Neural progenitor cell (in vitro differentiated cells): ENCODE results near the gene SLC25A47. TPM values are rescaled to one million over a fixed set of nuclear protein-coding genes. Genes with fewer than 3 reads are reported as not detected.

Source experiments
- DNase-seq: peaks from one replicate; pipeline ENCODE4 v3.0.0-alpha.2; 2016; ENCODE audit warnings: low spot score
- H2AFZ ChIP-seq: fragments of 200-600 bp; sonication (generic); replicated peaks from 2 replicates; pipeline ENCODE4 v1.6.1; 2016; ENCODE audit warnings: antibody characterized with exemption
- H3F3A ChIP-seq: fragments of 200-600 bp; sonication (generic); 2 replicates; pipeline ENCODE4 v1.6.1; 2016; ENCODE audit warnings: antibody characterized with exemption, low read depth
- H3K27ac ChIP-seq: fragments of 200-600 bp; sonication (generic); 2 replicates; pipeline ENCODE4 v1.5.1; 2016; ENCODE audit warnings: mild to moderate bottlenecking
- H3K27me3 ChIP-seq: fragments of 200-600 bp; sonication (generic); 2 replicates; pipeline ENCODE4 v1.6.1; 2016; ENCODE audit warnings: mild to moderate bottlenecking, moderate library complexity
- H3K36me3 ChIP-seq: fragments of 200-600 bp; sonication (generic); 2 replicates; pipeline ENCODE4 v1.5.1; 2016
- H3K4me1 ChIP-seq: fragments of 200-600 bp; sonication (generic); 2 replicates; pipeline ENCODE4 v1.6.1; 2016; ENCODE audit warnings: mixed run types
- H3K4me2 ChIP-seq: fragments of 200-600 bp; sonication (generic); 2 replicates; pipeline ENCODE4 v1.6.1; 2016
- H3K4me3 ChIP-seq: fragments of 200-600 bp; sonication (generic); 2 replicates; pipeline ENCODE4 v1.5.1; 2016
- H3K79me2 ChIP-seq: fragments of 200-600 bp; sonication (generic); 2 replicates; pipeline ENCODE4 v1.6.1; 2016; ENCODE audit warnings: low read depth
- H3K9ac ChIP-seq: fragments of 200-600 bp; sonication (generic); 2 replicates; pipeline ENCODE4 v1.6.1; 2016
- H3K9me3 ChIP-seq: fragments of 200-600 bp; sonication (generic); 2 replicates; pipeline ENCODE4 v1.5.1; 2016; ENCODE audit warnings: low read depth
- H4K20me1 ChIP-seq: fragments of 200-600 bp; sonication (generic); 2 replicates; pipeline ENCODE4 v1.6.1; 2016; ENCODE audit warnings: low read depth
- H3K27ac Mint-ChIP-seq: 3 replicates; pipeline ENCODE4 v1.8.0; 2021; ENCODE audit warnings: mixed read lengths
- H3K27me3 Mint-ChIP-seq: 2 replicates; pipeline ENCODE4 v1.8.0; 2022; ENCODE audit warnings: low read depth, mild to moderate bottlenecking, inconsistent platforms, moderate library complexity, mixed read lengths; ENCODE audit not compliant: insufficient read depth
- H3K36me3 Mint-ChIP-seq: 3 replicates; pipeline ENCODE4 v1.8.0; 2021; ENCODE audit warnings: mixed read lengths
- H3K4me1 Mint-ChIP-seq: 3 replicates; pipeline ENCODE4 v1.8.0; 2021; ENCODE audit warnings: mixed read lengths
- H3K4me3 Mint-ChIP-seq: 3 replicates; pipeline ENCODE4 v1.8.0; 2021; ENCODE audit warnings: mild to moderate bottlenecking, moderate library complexity, mixed read lengths
- H3K9me3 Mint-ChIP-seq: 3 replicates; pipeline ENCODE4 v1.8.0; 2020; ENCODE audit warnings: mixed read lengths
- CTCF ChIP-seq: fragments of 200-600 bp; sonication (generic); IDR thresholded peaks from 2 replicates; pipeline ENCODE4 v1.5.1; 2017; ENCODE audit warnings: antibody characterized with exemption, mild to moderate bottlenecking
- EZH2 ChIP-seq: fragments of 200-600 bp; sonication (generic); IDR thresholded peaks from 2 replicates; pipeline ENCODE4 v1.6.1; 2017; ENCODE audit warnings: antibody characterized with exemption, mild to moderate bottlenecking, moderate library complexity
- EZH2phosphoT487 ChIP-seq: fragments of 200-600 bp; sonication (generic); IDR thresholded peaks from 2 replicates; pipeline ENCODE4 v1.6.1; 2017; ENCODE audit warnings: antibody characterized with exemption
- total RNA-seq: library from RNA; depleted of rRNA; stranded (reverse); fragments of >200 nt; gene quantifications from 2 replicates; pipeline ENCODE4 v1.2.3, GENCODE V29; 2015; ENCODE audit warnings: low replicate concordance

SLC25A47 gene
- total RNA-seq, 1 donor from 2014 or later, result not detected

GRCh38 chr14:100334904-100335303, 11.8 kb downstream of the SLC25A47 start:
- peaks cover 3% of the 10 kb centered on the region for H3K27me3 Mint-ChIP-seq
- peaks cover 5% of the 10 kb centered on the region for H3K4me1 ChIP-seq
- no peaks in the 10 kb centered on the region for H3K79me2 ChIP-seq
- no peaks in the 10 kb centered on the region for H3K9me3 ChIP-seq
- H3K36me3 ChIP-seq, result no peaks in the 10 kb centered on the region
- DNase-seq, result no peak
- no peak overlapping the region for H3K9ac ChIP-seq
- no peak overlapping the region for H2AFZ ChIP-seq
- H3K27ac Mint-ChIP-seq, result no peak overlapping the region
- H3K4me1 Mint-ChIP-seq, result peaks cover 5% of the 10 kb centered on the region
- H3K36me3 Mint-ChIP-seq, result peaks cover 6% of the 10 kb centered on the region
- H3K4me3 Mint-ChIP-seq, result no peak overlapping the region
- H3K27me3 ChIP-seq, result no peaks in the 10 kb centered on the region
- no peaks in the 10 kb centered on the region for H3K9me3 Mint-ChIP-seq
- TF ChIP-seq CTCF, result no peak
- TF ChIP-seq EZH2phosphoT487, result no peak
- no peak for TF ChIP-seq EZH2
- H3K4me2 ChIP-seq, result no peak overlapping the region
- H3F3A ChIP-seq, result no peaks in the 10 kb centered on the region
- H3K27ac ChIP-seq, result no peak overlapping the region
- H4K20me1 ChIP-seq, result no peaks in the 10 kb centered on the region
- H3K4me3 ChIP-seq, result no peak overlapping the region

DNA sequence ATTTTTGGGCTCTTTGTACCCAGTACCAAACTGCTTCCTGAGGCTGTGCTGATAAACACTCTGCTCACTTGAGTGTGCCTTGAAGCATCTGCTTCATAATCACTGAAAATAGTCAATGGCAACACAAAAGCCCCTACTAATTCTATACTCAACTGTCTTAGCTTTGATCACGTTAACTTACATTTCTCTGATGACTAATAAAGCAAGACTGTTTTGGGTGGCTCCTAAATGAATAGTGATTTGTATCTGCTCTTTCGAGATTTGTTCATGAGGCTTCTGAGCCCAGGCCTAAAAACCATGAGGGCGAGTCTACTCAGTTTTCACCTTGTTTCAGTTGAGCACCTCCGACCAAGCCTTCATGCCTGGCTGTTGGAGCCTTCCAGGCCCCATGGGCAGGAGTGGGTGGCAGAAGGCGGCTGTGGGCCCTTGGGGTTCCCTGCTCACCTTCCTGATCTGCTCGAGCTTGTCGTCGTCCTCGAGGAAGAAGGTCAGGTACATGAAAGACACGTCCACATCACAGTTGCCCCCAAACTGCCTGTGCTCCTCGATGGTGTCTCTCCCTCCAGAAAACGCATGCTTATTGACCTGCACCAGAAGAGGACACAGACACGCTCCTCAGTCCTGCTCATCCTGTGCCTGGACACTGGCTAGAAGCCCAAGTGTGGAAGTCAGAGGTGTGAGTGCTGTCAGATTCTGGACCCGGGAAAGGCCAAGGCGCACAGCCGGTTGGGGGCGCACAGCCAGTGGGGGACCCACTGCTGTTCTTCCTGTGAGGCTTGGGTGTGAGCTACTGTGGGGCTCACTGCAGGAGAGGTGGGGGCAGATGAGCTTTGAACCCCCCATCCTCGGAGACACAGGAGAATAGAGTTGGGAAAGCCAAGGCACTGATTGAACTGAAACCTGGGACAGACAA, 13.7 kb downstream of the SLC25A47 start:
- Histone ChIP-seq H3K36me3 (no peaks in the 10 kb centered on the region), H3K4me1 (no peaks in the 10 kb centered on the region), H2AFZ (no peak overlapping the region), H3K9ac (no peak overlapping the region), H3K27me3 (no peaks in the 10 kb centered on the region), H3K27ac (no peak overlapping the region), H3F3A (no peaks in the 10 kb centered on the region), H3K4me2 (no peak overlapping the region), H3K4me3 (no peak overlapping the region), H3K79me2 (no peaks in the 10 kb centered on the region), H3K9me3 (no peaks in the 10 kb centered on the region), H4K20me1 (no peaks in the 10 kb centered on the region)
- Mint-ChIP-seq H3K27me3 (no peaks in the 10 kb centered on the region), H3K4me3 (no peak overlapping the region), H3K4me1 (no peaks in the 10 kb centered on the region), H3K27ac (no peak overlapping the region), H3K36me3 (peaks cover 10% of the 10 kb centered on the region), H3K9me3 (no peaks in the 10 kb centered on the region)
- TF ChIP-seq EZH2phosphoT487 (no peak), EZH2 (no peak), CTCF (no peak)
- no peak for DNase-seq

- Histone ChIP-seq H3K4me2 (no peak overlapping the region), H2AFZ (no peak overlapping the region), H3K9me3 (no peaks in the 10 kb centered on the region), H3K36me3 (no peaks in the 10 kb centered on the region), H4K20me1 (no peaks in the 10 kb centered on the region), H3K79me2 (no peaks in the 10 kb centered on the region), H3K27ac (no peak overlapping the region), H3K27me3 (no peaks in the 10 kb centered on the region), H3K4me3 (no peak overlapping the region), H3K9ac (no peak overlapping the region), H3K4me1 (no peaks in the 10 kb centered on the region), H3F3A (no peaks in the 10 kb centered on the region)
- H3K36me3 Mint-ChIP-seq, result peaks cover 17% of the 10 kb centered on the region
- TF ChIP-seq CTCF (no peak), EZH2phosphoT487 (no peak), EZH2 (no peak)
- DNase-seq, result no peak
- H3K4me3 Mint-ChIP-seq, result no peak overlapping the region
- H3K4me1 Mint-ChIP-seq, result no peaks in the 10 kb centered on the region
- H3K27me3 Mint-ChIP-seq, result no peaks in the 10 kb centered on the region
- H3K27ac Mint-ChIP-seq, result no peak overlapping the region
- peaks cover 2% of the 10 kb centered on the region for H3K9me3 Mint-ChIP-seq
Observed at GRCh38 chr14:100339766-100340422, 16.8 kb downstream of the SLC25A47 start.
